ENCODE data around the gene NRG3.

Gene NRG3

DNA sequence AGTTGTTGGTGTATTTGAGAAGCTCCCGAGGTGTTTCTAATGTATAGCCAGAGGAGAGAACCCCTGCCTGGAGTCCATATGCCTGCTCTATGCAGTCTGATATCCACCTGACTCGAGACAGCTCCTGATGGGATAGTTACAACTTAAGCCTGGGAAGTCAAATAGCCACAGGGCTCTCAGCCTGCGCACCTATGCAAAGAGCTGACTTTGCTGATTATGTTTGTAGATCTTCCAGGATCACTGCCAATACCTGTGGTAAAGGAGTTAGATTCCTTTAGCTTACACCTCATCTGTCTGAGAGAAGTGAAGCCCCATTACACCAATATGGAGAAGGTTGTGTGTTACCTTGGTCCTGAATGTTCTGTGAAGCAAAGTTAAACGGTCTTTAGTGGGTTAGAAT, 1063.3 kb downstream of the NRG3 start:
- Histone ChIP-seq H2BK5ac (ENCODE audit: low read depth, low read length, poor library complexity) (no peak overlapping the region), H3K79me2 (ENCODE audit: control insufficient read depth, insufficient read depth, low read length, poor library complexity) (no peaks in the 10 kb centered on the region), H4K91ac (ENCODE audit: low read depth, low read length) (no peak overlapping the region), H3K4ac (ENCODE audit: low read depth, low read length) (no peak overlapping the region), H3K79me1 (ENCODE audit: low read length) (no peaks in the 10 kb centered on the region), H2AFZ (ENCODE audit: insufficient read depth, low read length, poor library complexity) (no peak overlapping the region), H3K9me3 (ENCODE audit: insufficient read depth, low read depth, low read length) (no peaks in the 10 kb centered on the region), H2BK120ac (ENCODE audit: insufficient read depth, low read length, poor library complexity) (no peak overlapping the region), H3K4me3 (ENCODE audit: low read depth, low read length) (no peak overlapping the region), H3K4me2 (ENCODE audit: low read length) (no peak overlapping the region), H3K4me1 (ENCODE audit: control insufficient read depth in 1 of 2, insufficient read depth in 2 of 2, low read length in 2 of 2) (no peaks in the 10 kb centered on the region), H4K12ac (ENCODE audit: low read depth, low read length) (no peak overlapping the region), H3K27ac (ENCODE audit: low read depth, low read length) (no peak overlapping the region), H2BK12ac (ENCODE audit: low read length) (no peak overlapping the region), H3K14ac (ENCODE audit: low read length) (no peak overlapping the region), H2AK5ac (ENCODE audit: low read length) (no peak overlapping the region), H3K18ac (ENCODE audit: low read length) (no peak overlapping the region), H3K9ac (ENCODE audit: low read length) (no peak overlapping the region), H4K8ac (ENCODE audit: low read depth, low read length) (no peak overlapping the region), H3K27me3 (ENCODE audit: insufficient read depth, low read length) (no peaks in the 10 kb centered on the region), H3K23ac (ENCODE audit: low read length) (no peak overlapping the region), H3K36me3 (ENCODE audit: control insufficient read depth in 1 of 2, insufficient read depth in 2 of 2, low read length in 2 of 2) (no peaks in the 10 kb centered on the region)
- WGBS (ENCODE audit: extremely low coverage, insufficient coverage, insufficient read length), result no CpG with 5 or more reads among the region's 4 CpGs
- no peak for DNase-seq

DNA sequence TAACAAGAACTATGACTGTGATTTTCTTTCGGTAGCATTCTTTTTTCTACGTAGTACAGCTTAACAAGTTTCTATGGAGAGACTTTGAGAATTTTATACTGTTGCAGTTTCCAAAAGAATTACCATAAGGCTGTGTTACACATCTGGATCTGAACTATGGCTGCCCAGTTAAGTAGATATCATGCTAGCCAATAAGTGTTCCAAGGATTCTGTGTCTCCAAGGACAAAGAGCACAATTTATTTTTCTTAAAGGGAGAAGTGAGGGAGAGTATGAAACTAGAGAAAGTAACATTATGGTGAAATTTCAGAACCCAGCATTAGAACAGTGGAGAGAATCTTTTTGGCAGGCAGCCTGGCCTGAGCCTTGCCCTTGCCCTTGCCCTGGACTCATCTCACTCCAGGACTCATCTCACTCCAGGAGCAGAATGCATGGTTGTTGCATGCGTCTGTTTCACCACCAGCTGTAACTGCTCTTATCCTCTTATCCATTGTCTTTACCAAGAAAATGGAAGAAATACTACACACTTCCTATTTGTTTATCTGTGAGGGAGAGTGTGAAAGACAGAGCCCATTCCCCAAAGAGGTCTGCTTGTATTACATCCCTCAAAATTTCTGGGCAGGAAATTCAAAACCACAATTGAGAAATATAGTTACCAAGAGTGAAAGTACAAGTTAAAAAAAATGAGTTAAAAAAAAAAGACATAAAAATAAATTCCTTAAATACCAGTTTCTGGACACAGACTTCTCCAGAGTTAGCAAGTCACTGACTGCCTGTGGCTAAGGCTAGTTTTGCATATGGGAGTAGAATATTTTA, 1067.5 kb downstream of the NRG3 start:
- no peak overlapping the region for H4K8ac ChIP-seq (ENCODE audit: low read depth, low read length)
- no peak overlapping the region for H3K4ac ChIP-seq (ENCODE audit: low read depth, low read length)
- no peak for DNase-seq
- H2BK120ac ChIP-seq (ENCODE audit: insufficient read depth, low read length, poor library complexity), result no peak overlapping the region
- H3K14ac ChIP-seq (ENCODE audit: low read length), result no peak overlapping the region
- no peak overlapping the region for H2AFZ ChIP-seq (ENCODE audit: insufficient read depth, low read length, poor library complexity)
- no peak overlapping the region for H2BK5ac ChIP-seq (ENCODE audit: low read depth, low read length, poor library complexity)
- H3K36me3 ChIP-seq (ENCODE audit: control insufficient read depth in 1 of 2, insufficient read depth in 2 of 2, low read length in 2 of 2), result no peaks in the 10 kb centered on the region
- no peak overlapping the region for H3K23ac ChIP-seq (ENCODE audit: low read length)
- H3K4me3 ChIP-seq (ENCODE audit: low read depth, low read length), result no peak overlapping the region
- no peak overlapping the region for H3K27ac ChIP-seq (ENCODE audit: low read depth, low read length)
- WGBS (ENCODE audit: extremely low coverage, insufficient coverage, insufficient read length), result no CpG with 5 or more reads among the region's 3 CpGs
- H3K9ac ChIP-seq (ENCODE audit: low read length), result no peak overlapping the region
- no peaks in the 10 kb centered on the region for H3K79me1 ChIP-seq (ENCODE audit: low read length)
- no peak overlapping the region for H4K91ac ChIP-seq (ENCODE audit: low read depth, low read length)
- H2AK5ac ChIP-seq (ENCODE audit: low read length), result no peak overlapping the region
- H3K4me2 ChIP-seq (ENCODE audit: low read length), result no peak overlapping the region
- H2BK12ac ChIP-seq (ENCODE audit: low read length), result no peak overlapping the region
- H3K4me1 ChIP-seq (ENCODE audit: control insufficient read depth in 1 of 2, insufficient read depth in 2 of 2, low read length in 2 of 2), result no peaks in the 10 kb centered on the region
- no peak overlapping the region for H4K12ac ChIP-seq (ENCODE audit: low read depth, low read length)
- H3K9me3 ChIP-seq (ENCODE audit: insufficient read depth, low read depth, low read length), result no peaks in the 10 kb centered on the region
- no peaks in the 10 kb centered on the region for H3K79me2 ChIP-seq (ENCODE audit: control insufficient read depth, insufficient read depth, low read length, poor library complexity)
- H3K18ac ChIP-seq (ENCODE audit: low read length), result no peak overlapping the region
- H3K27me3 ChIP-seq (ENCODE audit: insufficient read depth, low read length), result no peaks in the 10 kb centered on the region

- Histone ChIP-seq H2BK5ac (ENCODE audit: low read depth, low read length, poor library complexity) (no peak overlapping the region), H3K36me3 (ENCODE audit: control insufficient read depth in 1 of 2, insufficient read depth in 2 of 2, low read length in 2 of 2) (no peaks in the 10 kb centered on the region), H3K14ac (ENCODE audit: low read length) (no peak overlapping the region), H3K4me1 (ENCODE audit: control insufficient read depth in 1 of 2, insufficient read depth in 2 of 2, low read length in 2 of 2) (no peaks in the 10 kb centered on the region), H2BK120ac (ENCODE audit: insufficient read depth, low read length, poor library complexity) (no peak overlapping the region), H3K4me2 (ENCODE audit: low read length) (no peak overlapping the region), H3K27ac (ENCODE audit: low read depth, low read length) (no peak overlapping the region), H2AFZ (ENCODE audit: insufficient read depth, low read length, poor library complexity) (no peak overlapping the region), H3K9me3 (ENCODE audit: insufficient read depth, low read depth, low read length) (no peaks in the 10 kb centered on the region), H4K91ac (ENCODE audit: low read depth, low read length) (no peak overlapping the region), H3K79me1 (ENCODE audit: low read length) (no peaks in the 10 kb centered on the region), H3K4me3 (ENCODE audit: low read depth, low read length) (no peak overlapping the region), H2AK5ac (ENCODE audit: low read length) (no peak overlapping the region), H4K12ac (ENCODE audit: low read depth, low read length) (no peak overlapping the region), H3K4ac (ENCODE audit: low read depth, low read length) (no peak overlapping the region), H3K27me3 (ENCODE audit: insufficient read depth, low read length) (no peaks in the 10 kb centered on the region), H3K79me2 (ENCODE audit: control insufficient read depth, insufficient read depth, low read length, poor library complexity) (no peaks in the 10 kb centered on the region), H4K8ac (ENCODE audit: low read depth, low read length) (no peak overlapping the region), H2BK12ac (ENCODE audit: low read length) (no peak overlapping the region), H3K23ac (ENCODE audit: low read length) (no peak overlapping the region), H3K9ac (ENCODE audit: low read length) (no peak overlapping the region), H3K18ac (ENCODE audit: low read length) (no peak overlapping the region)
- WGBS (ENCODE audit: extremely low coverage, insufficient coverage, insufficient read length), result no CpG with 5 or more reads among the region's 3 CpGs
- no peak for DNase-seq
Measured at GRCh38 chr10:82943142-82943541, 1068.1 kb downstream of the NRG3 start.

DNA sequence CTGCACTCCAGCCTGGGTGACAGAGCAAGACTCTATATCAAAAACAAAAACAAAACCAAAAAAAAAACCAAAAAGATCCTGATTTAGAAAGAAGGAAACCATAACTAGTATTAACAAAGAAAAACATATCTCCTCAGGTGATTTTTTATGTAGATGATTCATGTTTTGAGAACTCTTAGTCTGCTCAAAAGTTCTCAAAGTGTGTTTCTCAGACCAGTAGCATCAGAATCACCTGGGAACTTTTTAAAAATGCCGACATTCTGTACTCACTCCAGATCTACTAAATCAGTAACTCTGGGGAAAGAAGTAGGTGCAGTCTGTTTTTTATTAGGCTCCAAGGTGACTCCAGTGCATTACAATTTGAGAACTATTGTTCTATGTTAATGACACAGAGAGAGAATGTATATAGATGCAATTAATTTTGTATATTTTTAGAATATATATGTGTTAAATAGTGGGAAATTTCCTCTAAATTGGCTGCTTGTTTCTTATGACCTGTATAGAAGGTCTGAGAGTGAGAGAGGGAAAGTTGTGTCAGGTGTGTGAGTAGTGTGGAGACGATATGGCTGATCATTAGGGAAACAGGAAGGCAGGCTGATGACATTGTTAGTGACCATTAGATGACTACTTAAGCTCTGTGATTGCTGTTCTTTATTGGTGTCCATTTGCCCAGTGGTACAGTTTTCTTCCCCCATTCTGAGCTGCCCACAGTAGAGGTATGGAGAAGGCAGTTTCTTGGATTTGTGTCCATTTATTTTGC, 1075.0 kb downstream of the NRG3 start:
- Histone ChIP-seq H3K36me3 (ENCODE audit: control insufficient read depth in 1 of 2, insufficient read depth in 2 of 2, low read length in 2 of 2) (no peaks in the 10 kb centered on the region), H3K4me1 (ENCODE audit: control insufficient read depth in 1 of 2, insufficient read depth in 2 of 2, low read length in 2 of 2) (no peaks in the 10 kb centered on the region), H4K8ac (ENCODE audit: low read depth, low read length) (no peak overlapping the region), H3K4me2 (ENCODE audit: low read length) (no peak overlapping the region), H3K9me3 (ENCODE audit: insufficient read depth, low read depth, low read length) (no peaks in the 10 kb centered on the region), H3K79me2 (ENCODE audit: control insufficient read depth, insufficient read depth, low read length, poor library complexity) (no peaks in the 10 kb centered on the region), H3K18ac (ENCODE audit: low read length) (no peak overlapping the region), H3K4me3 (ENCODE audit: low read depth, low read length) (no peak overlapping the region), H2AK5ac (ENCODE audit: low read length) (no peak overlapping the region), H3K4ac (ENCODE audit: low read depth, low read length) (no peak overlapping the region), H2BK12ac (ENCODE audit: low read length) (no peak overlapping the region), H2BK120ac (ENCODE audit: insufficient read depth, low read length, poor library complexity) (no peak overlapping the region), H3K79me1 (ENCODE audit: low read length) (no peaks in the 10 kb centered on the region), H2AFZ (ENCODE audit: insufficient read depth, low read length, poor library complexity) (no peak overlapping the region), H4K91ac (ENCODE audit: low read depth, low read length) (no peak overlapping the region), H3K23ac (ENCODE audit: low read length) (no peak overlapping the region), H3K9ac (ENCODE audit: low read length) (no peak overlapping the region), H3K27me3 (ENCODE audit: insufficient read depth, low read length) (no peaks in the 10 kb centered on the region), H4K12ac (ENCODE audit: low read depth, low read length) (no peak overlapping the region), H2BK5ac (ENCODE audit: low read depth, low read length, poor library complexity) (no peak overlapping the region), H3K27ac (ENCODE audit: low read depth, low read length) (no peak overlapping the region), H3K14ac (ENCODE audit: low read length) (no peak overlapping the region)
- DNase-seq, result no peak
- WGBS (ENCODE audit: extremely low coverage, insufficient coverage, insufficient read length), result no CpG with 5 or more reads among the region's 2 CpGs
